Measurements from ENCODE around the gene PARP8.

DNA sequence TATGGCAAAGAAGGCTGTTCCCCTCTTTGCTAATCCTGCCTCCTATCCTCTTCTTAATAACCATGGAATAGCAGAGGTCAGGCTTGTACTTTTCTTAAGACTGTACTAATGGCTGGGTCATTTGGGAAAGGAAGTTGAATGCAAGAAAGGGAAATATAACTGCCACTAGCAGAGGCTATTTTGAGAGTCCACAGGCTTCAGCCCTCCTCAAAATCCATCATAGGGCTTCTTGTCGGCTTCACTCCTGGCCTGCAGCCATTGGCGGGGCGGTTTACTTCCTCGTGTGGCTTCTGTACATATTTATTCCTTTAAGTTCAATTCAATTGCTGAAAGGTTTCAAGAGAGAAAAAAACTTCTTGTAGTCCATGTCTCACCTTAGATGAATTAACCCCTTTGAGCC lies 2.8 kb upstream of the PARP8 start:
- TF ChIP-seq POLR2AphosphoS5 (IDR thresholded peaks at IDR 0.05; ENCODE audit: low read depth, low read length) (no peak), SIN3A (IDR thresholded peaks at IDR 0.05; ENCODE audit: borderline replicate concordance, insufficient read depth, low read length) (no peak)
- TF ChIP-seq, protein P1, sequence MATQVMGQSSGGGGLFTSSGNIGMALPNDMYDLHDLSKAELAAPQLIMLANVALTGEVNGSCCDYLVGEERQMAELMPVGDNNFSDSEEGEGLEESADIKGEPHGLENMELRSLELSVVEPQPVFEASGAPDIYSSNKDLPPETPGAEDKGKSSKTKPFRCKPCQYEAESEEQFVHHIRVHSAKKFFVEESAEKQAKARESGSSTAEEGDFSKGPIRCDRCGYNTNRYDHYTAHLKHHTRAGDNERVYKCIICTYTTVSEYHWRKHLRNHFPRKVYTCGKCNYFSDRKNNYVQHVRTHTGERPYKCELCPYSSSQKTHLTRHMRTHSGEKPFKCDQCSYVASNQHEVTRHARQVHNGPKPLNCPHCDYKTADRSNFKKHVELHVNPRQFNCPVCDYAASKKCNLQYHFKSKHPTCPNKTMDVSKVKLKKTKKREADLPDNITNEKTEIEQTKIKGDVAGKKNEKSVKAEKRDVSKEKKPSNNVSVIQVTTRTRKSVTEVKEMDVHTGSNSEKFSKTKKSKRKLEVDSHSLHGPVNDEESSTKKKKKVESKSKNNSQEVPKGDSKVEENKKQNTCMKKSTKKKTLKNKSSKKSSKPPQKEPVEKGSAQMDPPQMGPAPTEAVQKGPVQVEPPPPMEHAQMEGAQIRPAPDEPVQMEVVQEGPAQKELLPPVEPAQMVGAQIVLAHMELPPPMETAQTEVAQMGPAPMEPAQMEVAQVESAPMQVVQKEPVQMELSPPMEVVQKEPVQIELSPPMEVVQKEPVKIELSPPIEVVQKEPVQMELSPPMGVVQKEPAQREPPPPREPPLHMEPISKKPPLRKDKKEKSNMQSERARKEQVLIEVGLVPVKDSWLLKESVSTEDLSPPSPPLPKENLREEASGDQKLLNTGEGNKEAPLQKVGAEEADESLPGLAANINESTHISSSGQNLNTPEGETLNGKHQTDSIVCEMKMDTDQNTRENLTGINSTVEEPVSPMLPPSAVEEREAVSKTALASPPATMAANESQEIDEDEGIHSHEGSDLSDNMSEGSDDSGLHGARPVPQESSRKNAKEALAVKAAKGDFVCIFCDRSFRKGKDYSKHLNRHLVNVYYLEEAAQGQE (IDR thresholded peaks at IDR 0.05; ENCODE audit: insufficient read depth in 1 of 2, low read depth in 2 of 2, low read length in 2 of 2) = no peak
